Panc1 (cell line): ENCODE measurements around the gene SEC61B. TPM values are rescaled to one million over a fixed set of nuclear protein-coding genes. Genes with fewer than 3 reads are reported as not detected.

ENCODE experiments used
- ATAC-seq: fragments of 200-7000 bp; cut with Tn5 transposase; 2 replicates; pipeline ENCODE4 v1.9.1; 2020; ENCODE audit warnings: mild to moderate bottlenecking, moderate library complexity
- BruUV-seq: library from RNA; stranded (reverse); fragments of 400-500 nt; replicated peaks from 2 replicates; lab custom pipeline; 2021; lab: Mats Ljungman, UMichigan
- CTCF ChIA-PET: fragments of 300-600 bp; sonication (Branson Sonifier 250); formaldehyde crosslinking; loops from one replicate; lab custom pipeline; 2022; ENCODE audit warnings: antibody characterized with exemption; lab: Charles Lee
- POLR2A ChIA-PET: fragments of 300-600 bp; sonication (Branson Sonifier 250); formaldehyde crosslinking; loops from one replicate; lab custom pipeline; 2022; ENCODE audit warnings: antibody characterized with exemption; lab: Charles Lee
- DNase-seq: peaks from one replicate; pipeline ENCODE4 v3.0.0-alpha.2; 2010; ENCODE audit warnings: low read depth, low spot score
- H3K27ac ChIP-seq: 2 replicates; pipeline ENCODE4 v1.5.1; 2011; ENCODE audit warnings: mild to moderate bottlenecking, low read length, inconsistent platforms
- H3K27me3 ChIP-seq: fragments of 200-500 bp; sonication (Bioruptor generic); 2 replicates; pipeline ENCODE4 v1.6.0; 2014; ENCODE audit warnings: low read length, inconsistent platforms; ENCODE audit not compliant: control insufficient read depth, insufficient read depth
- H3K36me3 ChIP-seq: fragments of 200-500 bp; sonication (Bioruptor generic); 2 replicates; pipeline ENCODE4 v1.5.1; 2014; ENCODE audit warnings: inconsistent platforms, mild to moderate bottlenecking, low read length, moderate library complexity; ENCODE audit not compliant: control insufficient read depth, insufficient read depth
- H3K4me1 ChIP-seq: 2 replicates; pipeline ENCODE4 v1.5.1; 2011; ENCODE audit warnings: inconsistent platforms, mild to moderate bottlenecking, low read length, moderate library complexity; ENCODE audit not compliant: control insufficient read depth, insufficient read depth
- H3K4me3 ChIP-seq, 2 experiments: 2 replicates each; pipeline ENCODE4 v1.5.1; 2011 to 2012; ENCODE audit warnings: low read depth in 2 of 2, low read length in 2 of 2, mild to moderate bottlenecking in 2 of 2, inconsistent platforms in 1 of 2, moderate library complexity in 1 of 2
- H3K9me3 ChIP-seq: fragments of 200-500 bp; sonication (Bioruptor generic); 2 replicates; pipeline ENCODE4 v1.5.1; 2014; ENCODE audit warnings: low read depth, mild to moderate bottlenecking, inconsistent platforms, low read length, moderate library complexity; ENCODE audit not compliant: control insufficient read depth, insufficient read depth
- POLR2AphosphoS5 ChIP-seq: IDR thresholded peaks from 2 replicates; pipeline ENCODE4 v1.6.1; 2012; ENCODE audit warnings: mild to moderate bottlenecking, low read depth, low read length, moderate library complexity
- REST ChIP-seq, 2 experiments: IDR thresholded peaks; 2 replicates each; pipeline ENCODE4 v1.6.1; 2011 to 2012; ENCODE audit warnings: low read depth in 2 of 2, control low read depth in 1 of 2, low read length in 1 of 2, mild to moderate bottlenecking in 1 of 2, moderate library complexity in 1 of 2; ENCODE audit not compliant: insufficient read depth in 1 of 2
- SIN3A ChIP-seq: IDR thresholded peaks from 2 replicates; pipeline ENCODE4 v1.6.1; 2012; ENCODE audit warnings: low read depth, mild to moderate bottlenecking, low read length, moderate library complexity, borderline replicate concordance; ENCODE audit not compliant: insufficient read depth
- TCF7L2 ChIP-seq: IDR thresholded peaks from 2 replicates; pipeline ENCODE4 v1.6.1; 2011; ENCODE audit warnings: mild to moderate bottlenecking, low read depth, low read length, inconsistent platforms
- in situ Hi-C: cut with HindIII; loops from 2 replicates; pipeline ENCODE4 v1.10.0; 2016; ENCODE audit warnings: low sequenced_read_pairs, low pct_unique_long_range_greater_than_20kb
- intact Hi-C: fragments of 100-400 bp; cut with micrococcal nuclease; formaldehyde crosslinking; loops from one replicate; pipeline ENCODE4 v1.10.0; 2022; ENCODE audit not compliant: unreplicated experiment
- total RNA-seq: library from RNA; stranded (reverse); gene quantifications from one replicate; pipeline ENCODE4 v1.2.1, GENCODE V29; 2021; ENCODE audit not compliant: unreplicated experiment
- TF ChIP-seq, protein P1 (sequence below): fragments of 450-650 bp; IDR thresholded peaks from 2 replicates; pipeline ENCODE4 v1.5.1; 2017; ENCODE audit warnings: mild to moderate bottlenecking

The SEC61B gene
- total RNA-seq, 1 experiment from 2014 or later: 90.4 TPM

DNA sequence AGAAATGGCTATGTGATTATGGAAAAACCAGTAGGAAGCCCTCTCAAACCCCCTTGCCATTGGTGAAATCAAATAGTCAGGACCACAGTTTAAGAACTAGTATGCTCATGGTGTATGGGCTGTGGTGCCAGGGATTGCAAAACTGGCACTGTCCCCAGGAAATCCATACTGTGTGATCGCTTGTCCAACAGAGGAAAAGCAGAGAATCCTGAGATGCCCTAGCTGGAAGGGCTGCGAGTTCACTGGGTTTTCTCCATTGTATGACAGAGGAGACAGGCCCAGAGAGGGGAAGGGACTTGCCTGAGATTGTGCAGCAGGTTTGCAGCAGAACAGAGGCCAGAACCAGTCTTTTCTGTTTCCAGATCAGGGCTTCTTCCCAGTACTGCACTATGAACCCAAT, 12.5 kb downstream of the SEC61B start:
- CTCF ChIA-PET: no interaction called here
- TF ChIP-seq TCF7L2: no peak
- Histone ChIP-seq H3K27me3 (no peaks in the 10 kb centered on the region), H3K9me3 (no peaks in the 10 kb centered on the region), H3K27ac (no peak overlapping the region), H3K4me1 (no peaks in the 10 kb centered on the region), H3K36me3 (peaks cover 4% of the 10 kb centered on the region), H3K4me3 (no peak overlapping the region)
- intact Hi-C loops: no loop called here
- no peak for DNase-seq
- no peak for ATAC-seq
- in situ Hi-C loops: no loop called here
- POLR2A ChIA-PET: no interaction called here
- BruUV-seq: no TSS peak

DNA sequence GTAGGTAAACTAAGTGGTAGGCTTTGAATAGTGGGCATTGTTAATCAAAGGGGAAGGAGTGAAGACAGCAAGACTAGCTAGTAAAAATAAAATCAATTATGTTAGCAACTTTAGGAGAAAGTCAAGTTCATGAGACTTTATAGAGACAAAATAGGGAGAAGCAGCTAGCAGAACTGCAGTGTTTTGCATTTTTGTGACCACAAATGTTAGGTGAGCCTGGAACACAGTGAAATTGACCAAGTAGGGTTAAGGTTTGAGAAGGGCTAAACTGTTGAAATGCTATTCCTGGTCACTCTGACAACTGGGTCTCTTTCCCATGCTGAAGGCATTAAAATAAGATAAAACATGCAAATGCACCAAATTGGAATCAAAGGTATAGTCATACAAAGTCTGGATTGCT, 13.0 kb downstream of the SEC61B start:
- ATAC-seq: no peak
- TF ChIP-seq REST (IDR thresholded peaks at IDR 0.05; ENCODE audit: insufficient read depth in 1 of 2, low read depth in 2 of 2, low read length in 1 of 2) (no peak), POLR2AphosphoS5 (no peak), TCF7L2 (no peak), SIN3A (no peak)
- TF ChIP-seq, protein P1, sequence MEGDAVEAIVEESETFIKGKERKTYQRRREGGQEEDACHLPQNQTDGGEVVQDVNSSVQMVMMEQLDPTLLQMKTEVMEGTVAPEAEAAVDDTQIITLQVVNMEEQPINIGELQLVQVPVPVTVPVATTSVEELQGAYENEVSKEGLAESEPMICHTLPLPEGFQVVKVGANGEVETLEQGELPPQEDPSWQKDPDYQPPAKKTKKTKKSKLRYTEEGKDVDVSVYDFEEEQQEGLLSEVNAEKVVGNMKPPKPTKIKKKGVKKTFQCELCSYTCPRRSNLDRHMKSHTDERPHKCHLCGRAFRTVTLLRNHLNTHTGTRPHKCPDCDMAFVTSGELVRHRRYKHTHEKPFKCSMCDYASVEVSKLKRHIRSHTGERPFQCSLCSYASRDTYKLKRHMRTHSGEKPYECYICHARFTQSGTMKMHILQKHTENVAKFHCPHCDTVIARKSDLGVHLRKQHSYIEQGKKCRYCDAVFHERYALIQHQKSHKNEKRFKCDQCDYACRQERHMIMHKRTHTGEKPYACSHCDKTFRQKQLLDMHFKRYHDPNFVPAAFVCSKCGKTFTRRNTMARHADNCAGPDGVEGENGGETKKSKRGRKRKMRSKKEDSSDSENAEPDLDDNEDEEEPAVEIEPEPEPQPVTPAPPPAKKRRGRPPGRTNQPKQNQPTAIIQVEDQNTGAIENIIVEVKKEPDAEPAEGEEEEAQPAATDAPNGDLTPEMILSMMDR: no peak
- intact Hi-C loops (no loop called here), in situ Hi-C loops (no loop called here)
- Histone ChIP-seq H3K9me3 (no peaks in the 10 kb centered on the region), H3K36me3 (peaks cover 3% of the 10 kb centered on the region), H3K4me3 (no peak overlapping the region), H3K4me1 (no peaks in the 10 kb centered on the region), H3K27me3 (no peaks in the 10 kb centered on the region), H3K27ac (no peak overlapping the region)
- ChIA-PET POLR2A (no interaction called here), CTCF (no interaction called here)
- no TSS peak for BruUV-seq
- DNase-seq: no peak

GRCh38 chr9:99235926-99236634, 14.0 kb downstream of the SEC61B start:
- no TSS peak for BruUV-seq
- POLR2A ChIA-PET: no interaction called here

More at GRCh38 chr9:99235926-99236634, 14.0 kb downstream of the SEC61B start:
- TF ChIP-seq POLR2AphosphoS5 (no peak), SIN3A (no peak), REST (IDR thresholded peaks at IDR 0.05; ENCODE audit: insufficient read depth in 1 of 2, low read depth in 2 of 2, low read length in 1 of 2) (no peak), TCF7L2 (no peak)
- TF ChIP-seq, protein P1: no peak
- H3K4me1 ChIP-seq: no peaks in the 10 kb centered on the region
- intact Hi-C loops (no loop called here), in situ Hi-C loops (no loop called here)
- CTCF ChIA-PET: no interaction called here
- DNase-seq: no peak
- no peaks in the 10 kb centered on the region for H3K27me3 ChIP-seq
- H3K4me3 ChIP-seq: no peak overlapping the region
- no peak for ATAC-seq
- H3K9me3 ChIP-seq: no peaks in the 10 kb centered on the region
- H3K36me3 ChIP-seq: no peaks in the 10 kb centered on the region
- no peak overlapping the region for H3K27ac ChIP-seq
